AG09309 (cell line): ENCODE results near the gene APP.

Source experiments
- DNase-seq: peaks from one replicate; pipeline ENCODE4 v3.0.0-alpha.2; 2010; ENCODE audit warnings: low read depth
- H3K4me3 ChIP-seq: 2 replicates; pipeline ENCODE4 v1.5.1; 2011; ENCODE audit warnings: mild to moderate bottlenecking, low read depth, low read length, moderate library complexity; ENCODE audit not compliant: control insufficient read depth
- CTCF ChIP-seq: IDR thresholded peaks from 2 replicates; pipeline ENCODE4 v1.5.1; 2011; ENCODE audit warnings: mild to moderate bottlenecking, low read depth, low read length, inconsistent platforms; ENCODE audit not compliant: insufficient read depth, control insufficient read depth; ENCODE audit errors: missing control alignments

The APP gene

GRCh38 chr21:26055010-26055409 lies 115.6 kb downstream of the APP start:
- no peak overlapping the region for H3K4me3 ChIP-seq
- no peak for TF ChIP-seq CTCF
- DNase-seq, result no peak

DNA sequence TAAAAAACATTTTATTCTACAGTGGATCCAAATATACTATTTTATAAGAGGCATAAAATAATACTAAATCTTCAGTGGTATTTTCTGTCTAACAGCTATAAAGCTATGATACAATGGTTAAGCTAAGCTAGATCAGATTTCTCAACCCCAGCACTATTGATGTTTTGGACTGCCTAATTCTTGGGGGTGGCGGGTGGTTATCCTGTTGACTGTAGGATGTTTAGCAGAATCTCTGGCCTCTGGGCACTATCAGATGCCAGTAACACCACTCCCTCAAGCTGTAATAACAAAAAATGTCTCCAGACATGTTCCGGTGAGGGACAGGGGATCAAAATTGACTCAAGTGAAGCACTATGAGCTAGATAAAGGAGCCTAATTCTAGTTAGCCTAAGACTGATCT lies 118.5 kb downstream of the APP start:
- H3K4me3 ChIP-seq, result no peak overlapping the region
- TF ChIP-seq CTCF, result no peak
- DNase-seq, result no peak

- no peak for DNase-seq
- no peak for TF ChIP-seq CTCF
- no peak overlapping the region for H3K4me3 ChIP-seq
Measured at GRCh38 chr21:26050857-26051256, 119.7 kb downstream of the APP start.

- DNase-seq, result no peak
- no peak overlapping the region for H3K4me3 ChIP-seq
- TF ChIP-seq CTCF, result no peak
Measured at GRCh38 chr21:26049803-26050202, 120.8 kb downstream of the APP start.

- H3K4me3 ChIP-seq, result no peak overlapping the region
- no peak for TF ChIP-seq CTCF
- DNase-seq, result no peak
Measured at GRCh38 chr21:26047279-26047967, 123.1 kb downstream of the APP start.

GRCh38 chr21:26043891-26044290 lies 126.7 kb downstream of the APP start:
- TF ChIP-seq CTCF, result no peak
- DNase-seq, result no peak
- H3K4me3 ChIP-seq, result no peak overlapping the region
